NCI-H2227 treated with DMSO at 0.1 percent for 48 hours (cell line): ENCODE measurements around the gene SIGLEC12.
"Not testable (repeated sequence)": the region's sequence is repeated elsewhere in the genome, so short reads cannot be mapped to it uniquely, and the experiment has no call there.

Experiments used
- DNase-seq: peaks from one replicate; lab custom pipeline; 2025; lab: John Stamatoyannopoulos, UW

SIGLEC12 gene

DNA sequence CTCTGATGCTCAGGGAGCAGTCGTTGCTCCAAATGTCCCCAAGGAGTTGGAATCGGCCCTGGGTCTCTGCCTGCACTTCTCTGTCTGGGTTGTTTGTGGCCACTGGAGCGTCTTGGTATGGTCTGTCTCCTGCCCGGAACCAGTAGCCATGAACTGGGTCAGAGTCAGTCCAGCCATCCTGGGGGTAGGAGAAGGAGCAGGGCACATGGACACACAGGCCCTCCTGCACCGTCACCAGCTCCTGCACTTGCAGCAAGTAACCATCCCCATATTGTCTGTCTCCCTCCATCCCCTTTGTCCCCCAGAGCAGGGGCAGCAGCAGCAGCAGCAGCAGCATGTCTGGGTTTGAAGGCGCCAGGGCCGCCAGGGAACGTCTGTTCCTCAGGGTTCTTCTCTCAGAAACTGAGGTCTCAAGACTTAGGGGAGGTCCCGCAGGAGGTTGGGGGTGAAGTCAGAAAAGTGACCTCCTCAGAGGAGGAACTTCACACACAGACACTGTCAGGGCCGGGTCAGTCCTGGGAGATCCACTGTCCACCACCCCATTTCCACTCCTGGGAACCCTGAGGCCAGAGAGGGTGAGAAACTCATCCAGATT, 43.5 kb downstream of the SIGLEC12 start, which contains the start of gene SIGLEC8:
TSS of gene SIGLEC8 (minus strand) at position 404 of the 595 bp plus-strand sequence. CDS start at position 337, 67 bp downstream.
- DNase-seq: no peak

DNA sequence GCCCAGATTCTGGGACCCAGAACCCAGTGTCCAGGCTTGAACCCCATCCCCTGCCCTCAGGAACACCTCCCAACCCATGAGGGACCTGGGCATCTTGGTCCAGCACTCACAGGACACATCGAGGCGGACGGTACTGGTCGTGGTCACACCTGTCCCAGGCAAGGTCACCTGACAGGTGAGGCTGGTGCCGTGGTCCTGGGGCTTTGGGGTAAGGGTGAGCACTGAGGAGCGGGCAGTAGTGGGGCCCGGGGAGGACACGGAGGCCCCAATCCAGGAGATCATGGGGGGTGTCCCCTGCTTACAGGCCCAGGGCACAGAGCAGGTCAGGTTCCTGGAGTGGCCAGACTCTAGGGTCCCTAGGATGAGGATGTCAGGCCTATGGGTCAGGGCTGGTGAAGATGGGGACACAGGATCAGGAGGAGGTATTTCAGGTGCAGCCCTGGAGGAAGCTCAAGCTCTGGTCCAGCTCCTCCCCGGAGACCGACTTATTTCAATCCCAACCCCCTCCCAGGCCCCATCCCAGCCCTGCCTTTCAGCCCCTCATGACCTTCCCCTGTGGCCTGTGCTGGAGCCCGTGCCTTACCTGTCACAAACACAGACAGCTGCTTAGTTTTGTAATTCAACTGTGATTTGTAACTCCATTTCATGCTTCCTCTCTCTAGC, 44.1 kb downstream of the SIGLEC12 start:
- DNase-seq: no peak

DNA sequence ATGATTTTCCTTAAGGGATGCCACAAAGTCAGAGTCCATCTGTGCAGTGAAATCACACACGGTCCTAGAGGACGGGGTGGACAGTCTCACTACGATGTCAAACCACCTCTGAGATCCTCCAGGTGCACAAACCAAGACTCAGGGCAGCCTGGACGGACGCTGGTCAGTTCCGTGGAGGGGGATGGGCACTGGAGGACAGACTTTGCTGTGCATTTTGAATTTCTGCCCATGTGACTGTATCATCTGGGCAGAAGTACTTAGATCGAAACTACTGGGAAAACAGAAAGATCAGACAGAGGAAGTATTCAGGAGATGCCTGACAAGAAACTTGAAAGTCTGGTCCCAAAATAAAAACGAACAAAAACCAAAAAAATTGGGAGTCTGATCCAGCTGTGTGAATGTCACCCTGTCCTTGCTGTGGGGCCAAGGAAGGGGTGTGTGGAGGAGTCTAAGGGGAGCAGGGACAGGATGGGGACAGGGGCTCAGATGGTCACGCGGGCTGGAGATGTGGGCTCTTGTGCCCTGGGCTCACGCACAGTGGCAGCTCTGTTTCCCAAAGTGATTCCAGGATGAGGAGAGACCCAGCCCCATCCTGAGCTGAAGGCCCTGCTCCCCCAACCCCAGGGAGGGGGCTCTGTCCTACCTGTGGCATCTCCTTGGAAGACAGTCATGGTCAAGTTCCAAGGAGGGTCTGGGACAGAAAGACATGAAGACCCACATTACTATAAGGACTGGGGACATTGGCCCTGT, 44.9 kb downstream of the SIGLEC12 start:
- no peak for DNase-seq

DNA sequence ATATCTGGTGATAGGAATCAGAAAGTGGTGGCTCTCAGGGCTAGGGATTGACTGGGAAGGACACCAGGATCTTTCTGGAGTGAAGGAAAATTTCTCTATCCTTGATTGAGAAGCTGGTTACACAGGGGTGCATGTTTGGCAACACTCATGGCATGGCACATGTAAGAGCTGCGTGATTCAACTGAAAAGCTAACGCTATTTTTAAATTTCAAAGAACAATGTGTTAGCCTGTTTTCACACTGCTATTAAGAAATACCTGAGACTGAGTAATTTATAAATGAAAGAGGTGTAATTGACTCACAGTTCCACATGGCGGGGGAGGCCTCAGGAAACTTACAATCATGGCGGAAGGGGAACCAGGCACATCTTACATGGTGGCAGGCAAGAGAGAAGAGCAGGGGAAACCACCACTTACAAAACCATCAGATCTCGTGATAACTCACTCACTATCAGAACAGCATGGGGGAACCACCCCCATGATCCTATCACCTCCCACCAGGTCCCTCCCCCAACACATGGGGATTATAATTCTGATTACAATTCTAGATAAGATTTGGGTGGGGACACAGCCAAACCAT, 50.8 kb downstream of the SIGLEC12 start:
- no peak for DNase-seq

DNA sequence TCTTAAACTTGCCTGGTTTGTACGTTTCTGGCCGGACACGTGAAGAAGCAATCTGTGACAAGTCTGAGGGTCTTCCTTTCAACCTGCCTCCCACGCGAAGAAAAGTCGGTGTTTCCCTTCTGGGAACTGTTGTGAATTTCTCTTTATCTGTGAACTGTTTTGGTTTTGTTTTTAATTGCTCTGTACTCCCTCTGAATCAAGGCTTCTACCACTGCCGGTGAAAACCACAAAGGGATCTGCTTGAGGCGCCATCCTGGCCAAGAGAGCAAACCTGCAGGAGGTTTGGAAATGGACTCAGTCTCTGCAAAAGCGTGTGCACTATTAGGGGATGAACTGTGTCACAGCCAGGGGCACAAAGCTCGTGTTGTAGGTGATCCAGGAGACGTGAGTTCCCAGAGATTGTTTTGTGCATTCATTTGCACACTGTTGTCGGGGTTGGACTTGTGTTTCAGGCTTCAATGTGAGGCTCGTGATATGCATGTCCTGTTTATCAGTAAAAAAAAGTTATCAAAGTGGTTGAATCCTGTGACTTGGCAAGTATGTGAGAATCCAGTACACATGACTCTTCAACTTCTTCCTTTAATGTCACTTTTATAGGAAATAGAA, 53.1 kb downstream of the SIGLEC12 start:
- no peak for DNase-seq

DNA sequence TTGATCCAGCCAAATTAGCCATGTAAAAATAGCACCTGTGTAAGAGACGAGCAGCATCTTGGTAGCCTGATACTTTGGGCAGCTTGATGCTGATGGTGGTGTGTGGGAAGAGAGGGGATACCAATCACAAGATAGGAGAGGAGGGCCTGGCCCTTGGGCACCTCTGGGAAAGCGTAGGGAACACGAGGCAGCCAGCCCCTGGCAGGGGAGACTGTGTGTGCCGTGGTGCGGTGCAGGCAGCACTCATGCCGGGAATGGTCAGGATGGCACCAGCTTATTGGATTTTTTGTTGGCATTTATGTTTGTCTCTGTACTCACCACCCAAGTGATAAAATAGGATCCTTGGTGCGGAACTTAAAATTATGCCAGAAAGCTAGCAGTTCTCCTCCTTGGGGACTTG, 53.6 kb downstream of the SIGLEC12 start:
- DNase-seq: no peak

DNA sequence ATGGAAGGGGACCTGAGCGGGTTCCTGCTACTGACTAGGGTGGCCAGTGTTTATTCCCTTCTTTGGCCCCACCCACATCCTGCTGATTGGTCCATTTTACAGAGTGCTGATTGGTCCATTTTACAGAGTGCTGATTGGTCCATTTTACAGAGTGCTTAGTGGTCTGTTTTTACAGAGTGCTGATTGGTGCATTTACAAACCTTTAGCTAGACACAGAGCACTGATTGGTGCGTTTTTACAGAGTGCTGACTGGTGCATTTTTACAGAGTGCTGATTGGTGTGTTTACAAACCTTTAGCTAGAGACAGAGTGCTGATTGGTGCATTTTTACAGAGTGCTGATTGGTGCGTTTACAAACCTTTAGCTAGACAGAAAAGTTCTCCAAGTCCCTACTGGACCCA, 54.1 kb downstream of the SIGLEC12 start:
- DNase-seq: not testable (repeated sequence)

DNA sequence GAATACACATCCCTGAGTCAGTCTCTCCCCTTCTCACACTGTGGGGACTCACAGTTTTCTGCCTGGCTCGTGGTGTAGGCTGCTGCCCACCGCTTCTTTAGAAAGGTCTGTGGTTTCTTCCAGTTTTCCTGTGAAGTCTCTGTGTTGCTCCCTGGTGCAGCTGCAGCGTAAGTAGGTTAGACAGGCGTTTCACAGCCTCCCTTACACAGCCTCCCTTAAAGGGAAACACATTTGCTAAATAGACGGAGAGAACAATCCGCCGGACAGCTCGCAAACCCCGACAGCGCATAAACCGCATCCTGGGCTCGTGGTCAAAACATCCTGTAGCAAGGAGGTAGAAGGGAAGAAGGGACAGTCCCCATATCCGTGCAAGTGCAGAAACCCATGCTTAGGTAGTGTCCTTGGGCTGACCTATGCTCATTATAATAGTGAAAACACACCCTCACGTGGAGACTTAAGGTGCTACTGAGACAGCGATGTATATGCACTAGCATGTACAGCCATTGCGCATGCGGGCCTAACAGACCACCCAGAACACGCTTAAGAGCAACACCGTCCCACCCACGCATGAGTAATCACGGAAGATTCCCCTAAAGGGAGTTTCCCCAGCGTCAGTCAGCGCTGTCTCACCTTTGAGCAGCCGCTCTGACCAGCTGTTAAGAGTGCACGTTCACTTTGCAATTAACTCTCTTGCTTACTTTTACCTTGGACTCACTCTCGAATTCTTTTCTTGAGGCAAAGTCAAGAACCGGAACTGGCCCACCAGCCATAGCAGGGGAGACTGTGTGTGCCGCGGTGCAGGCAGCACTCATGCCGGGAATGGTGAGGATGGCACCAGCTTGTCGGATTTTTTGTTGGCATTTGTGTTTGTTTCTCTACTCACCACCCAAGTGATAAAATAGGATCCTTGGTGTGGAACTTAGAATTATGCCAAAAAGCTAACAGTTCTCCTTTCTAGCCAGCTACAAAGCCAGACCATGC, 59.9 kb downstream of the SIGLEC12 start:
- no peak for DNase-seq
